GM23338 (cell line): ENCODE data around the gene B4GALNT1.

ENCODE experiments used
- CREB1 ChIP-seq: fragments of 250-450 bp; sonication (Bioruptor Pico); IDR thresholded peaks from 2 replicates; pipeline ENCODE4 v1.5.0; 2020; ENCODE audit warnings: low read depth, mild to moderate bottlenecking, moderate library complexity
- CTCF ChIP-seq, 2 experiments: fragments of 200-600 bp in 1 of 2; sonication (generic) in 1 of 2; conservative IDR thresholded peaks; 2 replicates each; pipeline versions ENCODE4 v1.5.1 to v1.6.1; 2016 to 2017; ENCODE audit warnings: antibody characterized with exemption in 2 of 2, low read depth in 2 of 2, mild to moderate bottlenecking in 2 of 2, moderate library complexity in 1 of 2
- ETS1 ChIP-seq: IDR thresholded peaks from 2 replicates; pipeline ENCODE4 v1.6.1; 2016; ENCODE audit warnings: antibody characterized with exemption
- EZH2 ChIP-seq: fragments of 200-600 bp; sonication (generic); IDR thresholded peaks from one replicate; pipeline ENCODE4 v1.8.0; 2017; ENCODE audit warnings: antibody characterized with exemption, mild to moderate bottlenecking, low read depth; ENCODE audit not compliant: unreplicated experiment
- EZH2phosphoT487 ChIP-seq: fragments of 200-600 bp; sonication (generic); IDR thresholded peaks from one replicate; pipeline ENCODE4 v1.8.1; 2018; ENCODE audit warnings: antibody characterized with exemption; ENCODE audit not compliant: unreplicated experiment
- POLR2AphosphoS5 ChIP-seq: IDR thresholded peaks from 2 replicates; pipeline ENCODE4 v1.6.1; 2016; ENCODE audit warnings: antibody characterized with exemption, low read depth
- REST ChIP-seq: IDR thresholded peaks from one replicate; pipeline ENCODE4 v1.6.1; 2018; ENCODE audit warnings: antibody characterized with exemption; ENCODE audit not compliant: unreplicated experiment
- ZNF462 ChIP-seq: fragments of 250-450 bp; sonication (Bioruptor Pico); IDR thresholded peaks from 2 replicates; pipeline ENCODE4 v1.5.0; 2020; ENCODE audit warnings: mild to moderate bottlenecking, moderate library complexity

GRCh38 chr12:57615637-57616036 lies 17.4 kb downstream of the B4GALNT1 start:
- TF ChIP-seq CTCF (conservative IDR thresholded peaks at IDR 0.05; ENCODE audit: low read depth in 2 of 2) (no peak), ZNF462 (CRISPR knock-in tag) (no peak), CREB1 (CRISPR knock-in tag) (no peak), POLR2AphosphoS5 (no peak), ETS1 (no peak), EZH2phosphoT487 (no peak), EZH2 (no peak), REST (no peak)
